HG02798 (cell line): ENCODE measurements around the gene RPS19BP1.
"Not testable (repeated sequence)": the region's sequence is repeated elsewhere in the genome, so short reads cannot be mapped to it uniquely, and the experiment has no call there.

Experiments used
- ATAC-seq: cut with Tn5 transposase; IDR thresholded peaks from one replicate; pipeline ENCODE4 v1.9.1; 2021; ENCODE audit warnings: mild to moderate bottlenecking; ENCODE audit not compliant: unreplicated experiment, poor library complexity

The RPS19BP1 gene

GRCh38 chr22:39530116-39530515, 2.4 kb downstream of the RPS19BP1 start:
- no peak for ATAC-seq

GRCh38 chr22:39529487-39529851, 3.1 kb downstream of the RPS19BP1 start:
- no peak for ATAC-seq

- peak; percentile 35 for ATAC-seq
These were observed 3.7 kb downstream of the RPS19BP1 start for GRCh38 chr22:39528681-39529486.

GRCh38 chr22:39528080-39528661, 4.4 kb downstream of the RPS19BP1 start:
- ATAC-seq = no peak

GRCh38 chr22:39527481-39527961, 5.0 kb downstream of the RPS19BP1 start:
- ATAC-seq = no peak

- ATAC-seq = no peak
These were observed 5.8 kb downstream of the RPS19BP1 start for GRCh38 chr22:39526736-39527171.

- no peak for ATAC-seq
These were observed 6.9 kb downstream of the RPS19BP1 start for GRCh38 chr22:39525658-39525975.

- no peak for ATAC-seq
These were observed 7.5 kb downstream of the RPS19BP1 start for GRCh38 chr22:39524753-39525657.

- no peak for ATAC-seq
These were observed 8.3 kb downstream of the RPS19BP1 start for GRCh38 chr22:39524089-39524752.

- no peak for ATAC-seq
These were observed 9.8 kb downstream of the RPS19BP1 start for GRCh38 chr22:39522567-39523300.

GRCh38 chr22:39522091-39522490, 10.5 kb downstream of the RPS19BP1 start:
- ATAC-seq = not testable (repeated sequence)

GRCh38 chr22:39521106-39521885, 11.3 kb downstream of the RPS19BP1 start:
- not testable (repeated sequence) for ATAC-seq

GRCh38 chr22:39520226-39521105, 12.1 kb downstream of the RPS19BP1 start, which contains the start of gene ATF4:
Gene ATF4 (plus strand): TSS chr22:39520562. CDS start chr22:39521446, 884 bp downstream.
- ATAC-seq = peak; percentile 54

- peak; percentile 76 for ATAC-seq
These were observed 12.8 kb downstream of the RPS19BP1 start for GRCh38 chr22:39519681-39520225.

- no peak for ATAC-seq
These were observed 13.4 kb downstream of the RPS19BP1 start for GRCh38 chr22:39518996-39519680.

GRCh38 chr22:39518144-39518786, 14.3 kb downstream of the RPS19BP1 start:
- ATAC-seq = no peak
